IPS-15b (cell line): ENCODE measurements around the gene HSPA1B.
"Not testable (repeated sequence)": the region's sequence is repeated elsewhere in the genome, so short reads cannot be mapped to it uniquely, and the experiment has no call there.

ENCODE experiments used
- H3K27me3 ChIP-seq: one replicate; pipeline ENCODE4 v1.6.1; 2013; ENCODE audit warnings: low read length; ENCODE audit not compliant: control insufficient read depth, insufficient read depth
- H3K36me3 ChIP-seq: one replicate; pipeline ENCODE4 v1.6.1; 2013; ENCODE audit warnings: low read length; ENCODE audit not compliant: control insufficient read depth, insufficient read depth
- H3K4me1 ChIP-seq: one replicate; pipeline ENCODE4 v1.6.1; 2013; ENCODE audit warnings: mild to moderate bottlenecking, low read length; ENCODE audit not compliant: control insufficient read depth, insufficient read depth
- H3K4me3 ChIP-seq: one replicate; pipeline ENCODE4 v1.5.1; 2013; ENCODE audit warnings: low read depth, low read length
- H3K9ac ChIP-seq: one replicate; pipeline ENCODE4 v1.6.1; 2013; ENCODE audit warnings: low read depth, mild to moderate bottlenecking, low read length
- H3K9me3 ChIP-seq: one replicate; pipeline ENCODE4 v1.6.1; 2013; ENCODE audit warnings: mild to moderate bottlenecking, low read length; ENCODE audit not compliant: control insufficient read depth, insufficient read depth

HSPA1B gene

GRCh38 chr6:31821301-31822035 is 6.1 kb upstream of the HSPA1B start:
- H3K36me3 ChIP-seq = no peaks in the 10 kb centered on the region
- H3K4me1 ChIP-seq = peaks cover 4% of the 10 kb centered on the region
- peak overlapping the region; percentile 77 for H3K4me3 ChIP-seq
- H3K9ac ChIP-seq = peak overlapping the region; percentile 56
- H3K9me3 ChIP-seq = no peaks in the 10 kb centered on the region
- H3K27me3 ChIP-seq = no peaks in the 10 kb centered on the region

GRCh38 chr6:31822036-31822821 is 5.3 kb upstream of the HSPA1B start:
- peaks cover 4% of the 10 kb centered on the region for H3K4me1 ChIP-seq
- H3K4me3 ChIP-seq = peak overlapping the region; percentile 77
- peak overlapping the region; percentile 79 for H3K9ac ChIP-seq
- H3K27me3 ChIP-seq = no peaks in the 10 kb centered on the region
- no peaks in the 10 kb centered on the region for H3K9me3 ChIP-seq
- no peaks in the 10 kb centered on the region for H3K36me3 ChIP-seq

GRCh38 chr6:31823592-31824196 is 3.8 kb upstream of the HSPA1B start:
- H3K27me3 ChIP-seq, H3K4me1 ChIP-seq, H3K9me3 ChIP-seq, H3K9ac ChIP-seq, H3K36me3 ChIP-seq, H3K4me3 ChIP-seq: not testable (repeated sequence)

- Histone ChIP-seq H3K4me1 (peaks cover 4% of the 10 kb centered on the region), H3K4me3 (no peak overlapping the region), H3K36me3 (no peaks in the 10 kb centered on the region), H3K27me3 (no peaks in the 10 kb centered on the region), H3K9me3 (no peaks in the 10 kb centered on the region), H3K9ac (no peak overlapping the region)
These were observed 2.0 kb upstream of the HSPA1B start for GRCh38 chr6:31825553-31825952.

- H3K27me3 ChIP-seq = no peaks in the 10 kb centered on the region
- peak overlapping the region; percentile 68 for H3K4me3 ChIP-seq
- H3K9ac ChIP-seq = peak overlapping the region; percentile 38
- peaks cover 4% of the 10 kb centered on the region for H3K4me1 ChIP-seq
- H3K36me3 ChIP-seq = no peaks in the 10 kb centered on the region
- no peaks in the 10 kb centered on the region for H3K9me3 ChIP-seq
These were observed 699 bp upstream of the HSPA1B start for GRCh38 chr6:31826793-31827285.

GRCh38 chr6:31829633-31830283 is 2.2 kb downstream of the HSPA1B start:
- Histone ChIP-seq H3K9me3 (no peaks in the 10 kb centered on the region), H3K36me3 (no peaks in the 10 kb centered on the region), H3K27me3 (no peaks in the 10 kb centered on the region), H3K9ac (no peak overlapping the region), H3K4me1 (no peaks in the 10 kb centered on the region), H3K4me3 (peak overlapping the region; percentile 53)

GRCh38 chr6:31830886-31831335 is 3.4 kb downstream of the HSPA1B start:
- peak overlapping the region; percentile 53 for H3K4me3 ChIP-seq
- peaks cover 5% of the 10 kb centered on the region for H3K36me3 ChIP-seq
- no peaks in the 10 kb centered on the region for H3K27me3 ChIP-seq
- no peak overlapping the region for H3K9ac ChIP-seq
- no peaks in the 10 kb centered on the region for H3K4me1 ChIP-seq
- no peaks in the 10 kb centered on the region for H3K9me3 ChIP-seq

- H3K36me3 ChIP-seq = peaks cover 10% of the 10 kb centered on the region
- no peaks in the 10 kb centered on the region for H3K4me1 ChIP-seq
- no peaks in the 10 kb centered on the region for H3K9me3 ChIP-seq
- no peak overlapping the region for H3K9ac ChIP-seq
- H3K27me3 ChIP-seq = no peaks in the 10 kb centered on the region
- H3K4me3 ChIP-seq = peak overlapping the region; percentile 53
These were observed 4.0 kb downstream of the HSPA1B start for GRCh38 chr6:31831350-31832215.

GRCh38 chr6:31834367-31835250 is 7.1 kb downstream of the HSPA1B start:
- peak overlapping the region; percentile 99 for H3K4me3 ChIP-seq
- H3K4me1 ChIP-seq = no peaks in the 10 kb centered on the region
- no peaks in the 10 kb centered on the region for H3K9me3 ChIP-seq
- peaks cover 39% of the 10 kb centered on the region for H3K36me3 ChIP-seq
- H3K27me3 ChIP-seq = no peaks in the 10 kb centered on the region
- peak overlapping the region; percentile 99 for H3K9ac ChIP-seq

GRCh38 chr6:31836047-31836473 is 8.5 kb downstream of the HSPA1B start:
- Histone ChIP-seq H3K4me1 (no peaks in the 10 kb centered on the region), H3K27me3 (no peaks in the 10 kb centered on the region), H3K36me3 (peaks cover 50% of the 10 kb centered on the region), H3K9me3 (no peaks in the 10 kb centered on the region), H3K4me3 (peak overlapping the region; percentile 99), H3K9ac (peak overlapping the region; percentile 99)
